GM12801 (cell line): ENCODE results near the gene C9orf153.

ENCODE experiments used
- CTCF ChIP-seq: IDR thresholded peaks from one replicate; pipeline ENCODE4 v1.5.1; 2011; ENCODE audit warnings: control low read depth; ENCODE audit not compliant: insufficient read length; ENCODE audit errors: extremely low read depth

The C9orf153 gene

GRCh38 chr9:86288499-86289198 is 29.2 kb upstream of the C9orf153 start:
- TF ChIP-seq CTCF: no peak

GRCh38 chr9:86287013-86287412 is 27.6 kb upstream of the C9orf153 start:
- TF ChIP-seq CTCF: no peak

GRCh38 chr9:86286278-86286677 is 26.8 kb upstream of the C9orf153 start:
- TF ChIP-seq CTCF: no peak

GRCh38 chr9:86285261-86285660 is 25.8 kb upstream of the C9orf153 start:
- no peak for TF ChIP-seq CTCF

- TF ChIP-seq CTCF: no peak
Measured at GRCh38 chr9:86282979-86283535, 23.6 kb upstream of the C9orf153 start.

GRCh38 chr9:86282077-86282978 is 22.9 kb upstream of the C9orf153 start, which contains the start of gene ISCA1:
Gene ISCA1 (minus strand): TSS chr9:86282538. CDS start chr9:86282458, 80 bp downstream.
- TF ChIP-seq CTCF: no peak

GRCh38 chr9:86281593-86282076 is 22.2 kb upstream of the C9orf153 start:
- no peak for TF ChIP-seq CTCF
